ENCODE results near the gene BHLHE23.
"Not testable (repeated sequence)": the region's sequence is repeated elsewhere in the genome, so short reads cannot be mapped to it uniquely, and the experiment has no call there.

The BHLHE23 gene

DNA sequence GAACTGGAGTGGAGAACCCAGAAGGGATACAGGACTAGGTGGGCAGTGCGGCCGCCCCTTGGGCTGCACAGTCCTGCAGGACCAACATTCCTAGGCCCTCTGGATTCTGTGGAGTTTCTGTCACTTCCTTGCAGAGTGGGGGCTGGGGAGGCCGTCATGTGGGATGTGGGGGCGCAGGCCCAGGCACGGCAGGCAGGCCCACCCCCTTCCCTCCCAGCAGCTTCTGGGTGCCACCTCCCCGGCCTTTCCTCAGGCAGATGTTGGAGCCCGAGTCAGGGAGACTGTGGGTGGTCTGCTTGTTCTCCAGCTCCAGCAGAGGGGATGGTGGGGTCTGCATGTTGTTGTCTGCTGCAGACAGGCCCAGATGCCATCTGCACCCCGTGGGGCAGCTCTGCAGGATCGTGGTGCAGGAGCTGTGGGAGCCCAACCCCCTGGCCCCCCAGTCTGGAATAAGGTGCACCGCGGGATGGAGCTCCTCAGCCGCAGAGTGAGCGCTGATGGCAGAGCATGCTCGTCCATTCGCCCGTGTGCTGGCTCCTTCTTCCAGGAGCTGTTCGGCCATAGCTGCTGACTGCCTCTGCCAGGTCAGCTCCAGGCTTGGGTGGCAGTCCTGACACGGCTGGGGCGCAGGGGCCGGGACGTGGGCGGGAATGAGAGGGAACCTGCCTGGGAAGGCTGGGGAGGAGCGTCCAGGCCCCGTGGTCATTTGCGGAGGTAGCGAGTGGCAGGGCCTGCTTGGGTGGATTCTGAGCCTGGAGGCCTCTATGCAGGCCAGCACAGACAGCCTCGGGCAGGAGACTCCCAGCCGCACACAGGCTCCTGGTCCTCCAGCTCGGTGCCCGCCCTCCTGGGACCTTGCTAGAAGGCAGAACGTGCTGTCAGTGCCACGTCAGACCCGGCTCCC, 36.2 kb downstream of the BHLHE23 start:
- DNase-seq, result no peak

DNA sequence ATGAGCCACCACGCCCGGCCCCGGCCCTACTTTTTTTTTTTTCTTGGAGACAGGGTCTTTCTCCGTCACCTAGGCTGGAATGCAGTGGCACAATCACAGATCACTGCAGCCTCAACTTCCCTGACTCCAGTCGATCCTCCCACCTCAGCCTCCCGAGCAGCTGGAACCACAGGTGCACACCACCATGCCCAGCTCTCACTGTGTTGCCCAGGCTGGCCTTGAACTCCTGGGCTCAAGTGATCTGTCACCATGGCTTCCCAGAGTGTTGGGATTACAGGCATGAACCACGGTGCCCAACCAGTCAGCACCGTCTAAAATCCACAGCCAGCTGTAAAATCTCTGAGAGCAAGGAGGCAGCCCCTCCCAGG, 36.8 kb downstream of the BHLHE23 start:
- no peak for DNase-seq

DNA sequence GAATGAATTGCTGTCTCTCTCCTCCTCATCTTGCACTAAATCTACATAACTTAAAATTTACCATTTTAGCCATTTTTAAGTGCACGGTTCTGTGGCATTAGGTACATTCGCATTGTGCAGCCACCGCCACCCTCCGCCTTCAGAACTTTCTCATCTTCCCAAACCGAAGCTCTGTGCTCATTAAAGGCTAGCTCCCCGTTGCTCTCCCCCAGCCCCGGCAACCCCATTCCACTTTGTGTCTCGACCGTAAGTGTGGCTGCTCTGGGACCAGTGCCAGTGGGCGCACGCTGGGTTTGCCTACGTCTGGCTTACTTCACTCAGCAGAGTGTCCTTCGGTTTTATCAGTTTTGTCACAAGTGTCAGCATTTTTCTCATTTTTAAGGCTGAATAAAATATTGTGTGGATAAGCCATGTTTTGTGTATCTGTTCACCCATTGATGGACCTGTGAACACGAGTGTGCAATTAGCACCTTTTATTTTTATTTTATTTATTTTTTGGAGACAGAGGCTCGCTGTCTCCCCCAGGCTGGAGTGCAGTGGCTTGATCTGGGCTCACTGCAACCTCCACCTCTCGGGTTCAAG, 37.5 kb downstream of the BHLHE23 start:
- DNase-seq, result no peak

DNA sequence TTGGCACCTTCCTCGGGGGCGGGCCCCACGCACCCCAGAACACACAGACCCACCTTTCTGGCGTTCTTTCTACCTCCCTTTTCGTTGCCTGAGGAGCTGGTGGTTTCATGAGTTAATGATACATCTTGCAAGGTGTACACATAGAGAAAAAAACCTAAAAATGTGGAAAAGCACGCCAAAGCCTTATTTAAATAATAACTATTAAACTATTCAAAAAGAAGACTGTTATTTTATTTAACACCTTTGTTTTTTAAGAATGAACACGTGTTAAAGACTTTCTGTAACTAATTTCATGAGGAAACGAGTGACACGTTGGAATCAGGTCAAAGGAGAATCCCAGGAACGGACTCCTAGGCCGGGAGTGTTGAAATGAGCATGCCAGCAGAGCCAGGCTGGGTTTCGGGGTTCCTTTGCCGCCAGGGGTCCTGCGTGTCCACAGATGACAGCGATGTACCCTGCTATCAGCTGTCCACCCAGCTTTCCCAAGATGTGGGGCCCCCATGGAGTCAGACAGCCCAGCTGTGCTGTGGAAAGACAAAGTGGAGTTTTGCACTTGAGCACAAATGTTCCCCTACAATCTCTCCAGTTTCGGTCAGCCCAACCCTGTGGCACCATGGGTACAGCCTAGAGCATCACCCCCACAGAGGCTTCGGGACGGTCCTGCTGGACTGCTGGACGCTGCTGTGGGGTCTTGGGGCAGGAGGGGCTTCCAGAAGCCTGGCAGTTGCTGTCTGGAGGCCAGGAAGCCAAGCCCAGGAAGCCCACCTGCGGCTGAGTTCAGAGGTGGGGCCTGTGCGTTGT, 38.2 kb downstream of the BHLHE23 start:
- DNase-seq, result no peak

DNA sequence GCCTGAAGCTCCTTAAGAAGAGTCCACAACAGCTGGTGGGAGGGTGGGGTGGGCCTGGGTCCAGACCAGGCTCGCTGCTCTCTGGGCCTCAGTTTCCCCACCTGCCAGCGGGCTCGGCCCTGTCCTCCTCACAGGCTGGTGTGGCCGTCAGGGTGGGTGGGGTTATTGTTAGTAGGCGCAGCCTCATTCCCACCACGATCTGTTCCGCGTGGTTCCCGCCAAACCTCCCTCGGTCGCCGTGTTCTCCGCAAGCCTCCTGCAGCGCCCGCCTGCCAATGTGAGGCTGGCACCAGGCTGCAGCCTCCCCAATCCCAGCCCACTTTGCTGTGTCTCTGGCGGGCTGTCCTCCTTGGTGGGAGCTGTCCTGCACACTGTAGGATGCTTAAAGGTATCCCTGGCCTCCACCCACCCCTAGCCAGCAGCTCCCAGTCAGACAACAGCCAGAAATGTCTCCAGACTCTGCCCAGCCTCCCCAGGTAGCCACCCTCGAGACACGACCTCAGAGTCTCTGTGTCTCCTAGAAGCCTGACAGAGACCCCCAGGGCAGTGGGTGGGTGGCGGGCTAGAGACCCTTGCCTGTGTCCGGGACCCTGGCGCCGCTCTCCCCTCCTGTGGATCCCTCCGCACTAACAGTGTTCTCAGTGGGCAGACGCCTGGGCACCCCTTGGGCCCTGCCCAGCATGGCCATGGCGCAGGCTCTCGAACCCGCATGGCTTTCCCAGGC, 39.0 kb downstream of the BHLHE23 start:
- DNase-seq, result no peak

DNA sequence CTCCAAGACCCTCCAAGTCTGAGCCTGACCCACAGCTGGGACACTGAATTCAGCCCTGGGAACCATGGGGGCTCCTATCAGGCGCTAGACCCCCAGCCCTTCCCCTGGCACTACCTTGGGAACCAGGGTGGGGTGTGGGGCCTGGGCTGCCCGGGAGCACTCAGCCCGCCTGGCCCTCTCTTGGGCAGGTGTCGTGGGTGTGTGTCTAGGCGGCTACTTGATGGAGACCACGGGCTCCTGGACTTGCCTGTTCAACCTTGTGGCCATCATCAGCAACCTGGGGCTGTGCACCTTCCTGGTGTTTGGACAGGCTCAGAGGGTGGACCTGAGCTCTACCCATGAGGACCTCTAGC, 39.6 kb downstream of the BHLHE23 start:
- no peak for DNase-seq

DNA sequence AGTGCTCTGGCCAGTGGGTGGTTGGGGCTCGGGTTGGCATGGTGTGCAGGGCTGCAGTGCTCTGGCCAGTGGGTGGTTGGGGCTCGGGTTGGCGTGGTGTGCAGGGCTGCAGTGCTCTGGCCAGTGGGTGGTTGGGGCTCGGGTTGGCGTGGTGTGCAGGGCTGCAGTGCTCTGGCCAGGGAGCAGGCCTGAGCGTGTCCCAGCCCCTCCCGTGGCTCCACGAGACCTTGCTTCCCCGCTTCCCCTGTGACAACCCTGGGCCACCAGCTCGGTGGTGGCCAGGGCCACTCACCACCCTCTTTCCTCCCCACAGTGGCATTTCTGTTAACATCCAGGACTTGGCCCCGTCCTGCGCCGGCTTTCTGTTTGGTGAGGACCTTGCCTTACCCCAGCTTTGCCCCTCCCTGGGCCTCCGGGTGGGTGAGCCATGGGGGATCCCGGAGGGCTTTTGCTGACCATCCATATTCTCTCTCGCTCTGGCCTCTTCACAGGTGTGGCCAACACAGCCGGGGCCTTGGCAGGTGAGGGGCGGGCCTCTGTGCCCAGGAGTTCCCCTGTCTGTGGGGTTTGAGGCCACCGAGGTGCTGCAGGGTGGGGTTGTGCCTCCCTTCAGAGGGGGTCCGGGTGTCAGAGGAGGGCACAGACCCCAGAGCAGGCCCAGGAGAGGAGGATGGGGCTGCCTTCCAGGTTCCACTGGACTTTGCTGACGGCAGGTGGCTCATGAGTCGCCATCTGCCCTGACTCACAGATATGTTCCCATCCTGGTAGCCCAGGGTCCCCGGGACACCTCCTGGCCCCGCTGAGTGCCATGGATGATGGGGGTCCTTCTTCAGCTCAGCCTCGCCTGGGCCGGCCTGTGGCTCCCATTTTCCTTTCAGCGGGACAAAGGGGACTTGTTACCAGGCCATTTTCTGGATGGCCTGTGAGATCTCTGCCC, 40.3 kb downstream of the BHLHE23 start:
- DNase-seq, result no peak

DNA sequence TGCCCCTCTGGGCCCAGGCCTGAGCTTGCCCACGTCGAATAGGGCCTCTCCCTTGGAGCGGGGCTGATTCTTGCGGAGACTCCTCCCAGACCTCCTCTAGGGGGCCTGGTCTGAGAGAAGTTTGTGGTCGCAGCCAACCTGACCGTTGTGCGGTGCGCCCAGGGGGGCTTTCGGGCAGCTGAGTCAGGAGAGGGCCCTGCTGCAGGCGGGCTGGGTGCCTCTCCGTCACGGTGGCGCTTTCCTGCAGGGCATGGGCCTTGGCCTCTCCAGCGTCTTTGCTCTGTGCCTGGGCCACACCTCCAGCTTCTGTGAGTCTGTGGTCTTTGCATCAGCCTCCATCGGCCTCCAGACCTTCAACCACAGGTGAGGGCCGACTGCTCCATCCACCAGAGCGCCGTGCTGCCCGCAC, 41.4 kb downstream of the BHLHE23 start:
- no peak for DNase-seq

DNA sequence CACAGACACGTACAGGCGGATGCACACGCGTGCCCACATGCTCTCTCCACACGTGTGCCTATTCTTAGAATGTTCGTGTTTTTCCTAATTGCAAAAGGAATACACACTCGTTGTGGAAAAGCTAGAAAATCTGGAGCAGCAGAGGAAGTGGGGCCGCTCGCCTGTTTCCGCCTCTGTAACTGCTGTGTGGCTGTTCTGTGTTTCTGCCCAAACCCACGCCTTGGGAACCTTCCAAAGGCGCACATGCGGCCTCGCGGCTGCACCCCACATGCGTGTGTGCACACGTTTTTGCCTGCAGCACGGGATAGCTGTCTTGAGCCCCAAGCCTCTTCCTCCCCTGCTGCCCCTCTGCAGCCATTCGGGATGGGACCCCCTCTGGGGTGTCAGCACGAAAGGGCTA, 42.1 kb downstream of the BHLHE23 start:
- peak; percentile 58 for DNase-seq

DNA sequence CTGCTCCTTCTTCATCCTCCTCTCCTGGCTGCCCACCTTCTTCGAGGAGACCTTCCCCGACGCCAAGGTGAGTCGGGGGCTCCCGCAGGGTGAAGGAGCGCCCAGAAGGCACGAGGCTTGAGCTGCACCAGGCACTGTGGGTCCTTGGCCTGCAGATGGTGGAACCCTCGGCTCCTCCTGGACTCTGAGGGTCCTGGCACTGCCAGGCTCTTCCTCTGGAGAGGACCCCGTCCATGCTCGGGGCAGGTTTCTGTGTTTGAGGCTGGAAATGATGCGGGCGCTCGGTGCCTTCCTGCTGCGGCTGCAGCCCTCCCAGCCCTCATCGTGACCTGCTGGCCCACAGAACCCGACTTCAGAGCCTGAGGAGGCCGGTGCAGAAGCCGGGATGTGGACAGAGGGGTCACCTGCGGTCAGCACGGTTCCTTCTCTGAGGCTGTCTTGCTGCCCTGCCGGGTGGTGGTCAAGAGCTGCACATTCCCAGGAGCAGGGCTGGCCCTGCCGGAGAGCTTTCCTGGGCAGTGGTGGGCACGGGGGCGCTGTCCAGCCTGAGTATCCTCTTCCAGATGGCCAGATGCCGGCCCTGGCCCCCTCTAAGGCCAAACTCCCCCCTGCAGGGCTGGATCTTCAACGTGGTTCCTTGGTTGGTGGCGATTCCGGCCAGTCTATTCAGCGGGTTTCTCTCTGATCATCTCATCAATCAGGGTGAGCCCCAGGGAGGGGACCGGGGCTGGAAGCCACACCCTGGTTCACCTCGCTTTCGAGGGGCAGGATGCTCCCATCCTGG, 43.0 kb downstream of the BHLHE23 start:
- no peak for DNase-seq

DNA sequence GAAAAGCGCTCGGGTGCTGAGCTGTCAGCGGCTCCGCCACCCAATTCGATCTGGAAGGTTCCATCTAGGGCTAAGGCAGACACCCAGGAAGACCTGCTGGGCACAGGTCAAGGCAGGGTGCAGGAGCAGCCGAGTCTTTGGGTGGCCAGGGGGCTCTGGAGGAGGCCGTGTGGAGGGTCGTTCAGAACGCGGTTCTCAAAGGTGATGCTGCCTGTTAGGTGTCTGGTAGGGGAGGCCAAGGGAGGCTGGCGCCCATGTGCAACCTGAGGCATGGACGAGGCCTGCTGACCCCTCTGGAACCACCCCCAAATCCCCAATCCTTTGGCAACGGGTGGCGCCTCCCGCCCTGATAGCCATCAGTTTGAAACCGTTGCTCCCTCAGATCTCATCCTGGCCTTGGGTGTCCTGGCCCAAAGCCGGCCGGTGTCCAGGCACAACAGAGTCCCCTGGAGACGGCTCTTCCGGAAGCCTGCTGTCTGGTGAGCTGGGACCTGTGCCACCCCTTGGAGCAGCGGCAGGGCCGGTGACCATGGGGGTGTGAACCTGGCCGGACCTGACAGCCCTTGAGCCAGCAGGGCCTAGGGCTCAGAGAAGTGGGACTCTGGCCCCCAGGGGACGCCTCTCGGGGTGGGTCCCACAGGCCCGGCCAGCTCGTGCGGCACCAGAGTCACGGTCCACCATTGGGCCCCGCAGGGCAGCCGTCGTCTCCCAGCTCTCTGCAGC, 43.7 kb downstream of the BHLHE23 start:
- DNase-seq, result no peak

DNA sequence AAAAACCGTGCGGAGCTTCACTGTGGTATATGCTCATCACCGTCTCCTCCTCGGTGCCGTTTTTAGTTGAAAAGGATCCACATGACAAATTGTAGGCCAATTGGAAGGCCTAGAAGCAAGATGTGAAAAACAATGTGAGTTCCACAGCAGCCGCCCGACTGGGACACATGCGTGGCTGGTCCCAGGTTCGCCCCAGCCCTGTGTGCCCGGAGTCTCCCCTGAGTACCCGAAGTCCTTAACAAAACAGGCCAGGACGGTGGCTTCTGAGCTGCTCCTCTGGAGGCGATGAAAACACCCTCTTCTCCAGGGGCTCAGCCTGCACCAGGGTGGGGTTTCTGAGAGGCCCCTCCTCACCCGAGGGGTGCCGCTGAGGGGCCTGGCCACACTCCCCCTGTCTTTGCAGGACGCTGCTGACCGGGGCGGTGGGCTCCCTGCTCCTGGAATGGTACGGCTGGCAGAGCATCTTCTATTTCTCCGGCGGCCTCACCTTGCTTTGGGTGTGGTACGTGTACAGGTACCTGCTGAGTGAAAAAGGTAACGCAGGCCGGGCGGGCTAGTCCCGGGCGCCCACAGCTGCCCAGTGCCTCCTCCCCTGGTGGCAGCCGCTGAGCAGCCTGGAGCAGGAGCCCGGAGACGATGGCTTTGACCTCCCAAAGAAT, 44.4 kb downstream of the BHLHE23 start:
- DNase-seq, result no peak

DNA sequence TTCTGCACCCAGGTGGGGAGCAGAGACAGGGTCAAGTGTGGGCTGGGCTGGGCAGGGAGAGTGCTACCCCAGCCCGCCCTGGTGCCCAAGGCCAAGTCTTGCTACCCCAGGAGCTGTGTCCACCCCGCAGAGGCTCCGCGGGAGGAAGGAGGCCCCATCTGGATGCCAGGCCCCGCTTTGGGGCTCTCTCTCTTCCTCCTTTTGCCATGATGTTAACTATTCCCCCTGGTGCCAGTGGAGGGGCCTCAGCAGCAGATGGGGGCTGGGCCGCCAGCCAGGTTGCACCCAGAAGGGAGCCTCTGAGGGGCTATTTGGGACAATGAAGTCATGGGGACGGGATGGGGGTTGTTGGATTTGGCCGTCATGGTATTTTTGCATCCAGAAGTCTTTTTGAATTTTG, 45.0 kb downstream of the BHLHE23 start:
- DNase-seq, result no peak

DNA sequence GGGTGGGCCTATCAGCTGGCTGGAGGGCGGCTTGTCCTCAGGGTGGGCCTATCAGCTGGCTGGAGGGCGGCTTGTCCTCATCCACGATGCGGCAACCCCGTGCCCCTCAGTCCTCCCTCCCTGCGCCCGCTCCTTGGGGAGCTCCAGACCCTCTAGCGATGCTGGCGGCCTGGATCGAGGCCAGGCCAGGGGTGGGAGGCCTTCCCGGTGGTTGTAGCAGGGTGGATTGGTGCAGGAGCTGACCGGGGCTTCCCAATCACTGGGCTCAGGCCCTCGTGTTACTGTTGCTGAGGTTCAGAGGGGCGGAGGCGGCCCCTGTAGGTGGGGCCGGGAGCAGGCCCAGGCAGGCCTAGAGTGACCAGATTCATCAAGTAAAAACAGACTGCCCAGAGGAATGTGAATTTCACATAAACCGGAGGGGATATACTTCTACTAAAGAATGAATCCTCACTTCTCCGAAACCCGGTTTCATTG, 45.4 kb downstream of the BHLHE23 start:
- DNase-seq, result no peak

DNA sequence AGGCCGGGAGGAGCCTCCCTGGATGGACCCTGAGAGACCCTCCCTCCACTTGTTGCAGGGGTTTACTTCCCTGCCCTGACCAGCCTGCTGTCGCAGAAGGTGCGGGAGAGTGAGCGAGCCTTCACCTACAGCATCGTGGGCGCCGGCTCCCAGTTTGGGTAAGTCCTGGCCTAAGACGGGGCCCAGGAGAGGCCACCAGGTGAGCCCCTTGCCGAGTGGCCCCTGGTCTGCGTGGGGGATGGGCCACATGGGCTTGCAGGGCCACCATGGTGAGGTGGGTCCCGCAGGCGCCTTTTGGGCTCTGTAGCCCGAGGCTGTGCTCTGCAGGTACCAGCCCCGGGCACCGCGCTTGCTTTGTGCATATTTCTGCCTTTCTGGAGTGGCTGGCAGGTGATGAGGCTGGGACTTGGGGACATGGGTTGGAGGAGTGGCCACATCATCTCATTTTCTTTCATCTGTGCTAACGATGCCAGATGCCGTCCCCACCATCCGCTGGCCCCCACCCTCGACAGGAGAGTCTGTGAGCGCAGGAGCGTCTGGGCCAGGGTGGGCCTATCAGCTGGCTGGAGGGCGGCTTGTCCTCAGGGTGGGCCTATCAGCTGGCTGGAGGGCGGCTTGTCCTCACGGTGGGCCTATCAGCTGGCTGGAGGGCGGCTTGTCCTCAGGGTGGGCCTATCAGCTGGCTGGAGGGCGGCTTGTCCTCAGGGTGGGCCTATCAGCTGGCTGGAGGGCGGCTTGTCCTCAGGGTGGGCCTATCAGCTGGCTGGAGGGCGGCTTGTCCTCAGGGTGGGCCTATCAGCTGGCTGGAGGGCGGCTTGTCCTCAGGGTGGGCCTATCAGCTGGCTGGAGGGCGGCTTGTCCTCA, 46.1 kb downstream of the BHLHE23 start:
- DNase-seq, result not testable (repeated sequence)

DNA sequence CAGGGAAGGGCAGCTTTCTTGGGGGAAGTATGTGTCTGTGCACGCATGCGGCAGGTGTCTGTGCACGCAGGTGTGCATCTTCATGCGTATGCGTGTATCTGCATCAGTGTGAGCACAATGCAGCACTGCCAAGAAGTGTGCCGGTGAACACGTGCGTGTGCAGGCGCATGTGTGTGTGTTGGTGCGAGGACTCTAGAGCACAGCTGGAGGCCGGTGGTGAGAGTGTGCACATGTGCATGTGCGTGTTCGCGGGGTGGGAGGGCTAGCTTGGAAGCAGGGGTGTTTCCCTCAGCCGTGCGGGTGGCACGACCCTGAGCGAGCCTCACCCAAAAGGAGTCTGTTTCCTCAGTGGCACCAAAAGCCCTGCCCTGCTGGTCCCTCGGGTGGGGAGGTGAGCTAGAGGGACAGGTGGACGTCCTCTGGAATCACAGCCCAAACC, 46.7 kb downstream of the BHLHE23 start:
- no peak for DNase-seq

DNA sequence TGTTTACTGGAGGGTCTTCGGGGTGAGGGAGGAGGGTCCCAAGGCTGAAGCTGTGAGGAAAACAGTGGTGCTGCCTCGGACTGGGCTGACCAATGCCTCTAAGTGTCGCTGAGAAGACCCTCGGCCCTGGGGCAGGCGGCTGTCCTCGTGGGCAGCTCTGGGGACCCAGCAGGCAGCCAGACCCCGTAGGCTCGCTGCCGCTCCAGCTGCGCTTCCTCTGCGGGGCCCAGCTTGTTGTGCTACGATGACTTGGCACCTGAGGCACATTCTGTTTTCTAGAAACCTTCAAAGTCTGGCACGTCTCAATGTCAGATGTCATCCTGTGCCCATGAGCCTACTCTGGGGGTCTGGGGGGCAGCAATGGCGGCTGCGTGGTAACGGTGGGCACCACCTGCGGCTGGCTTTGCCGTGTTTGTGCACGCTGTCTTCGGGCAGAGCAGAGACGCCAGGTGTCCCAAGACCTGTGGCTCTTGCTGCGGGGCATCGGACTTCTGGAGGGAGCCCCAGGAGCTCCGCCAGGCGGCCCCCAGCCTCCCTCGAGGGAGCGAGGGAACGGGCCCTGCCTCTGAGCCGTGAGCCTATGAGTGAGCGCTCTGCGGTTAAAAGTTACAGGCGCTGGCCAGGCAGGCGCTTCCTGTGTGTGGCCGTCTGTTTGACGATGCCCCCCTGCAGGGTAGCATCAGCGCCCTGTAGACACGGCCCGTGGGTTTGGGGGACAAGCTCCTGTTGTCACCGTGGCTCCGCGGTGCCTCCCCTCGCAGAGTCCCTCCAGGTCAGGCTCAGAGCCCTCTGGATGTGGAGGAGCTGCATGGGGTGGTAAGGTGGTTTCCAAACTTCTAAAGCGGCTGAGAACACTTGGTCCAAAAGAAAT, 47.4 kb downstream of the BHLHE23 start:
- no peak for DNase-seq

Data from right forelimb (tissue), 1 donor.